Measurements from ENCODE around the gene RNF38. TPM values are rescaled to one million over a fixed set of nuclear protein-coding genes. Genes with fewer than 3 reads are reported as not detected.
"Not testable (repeated sequence)": the region's sequence is repeated elsewhere in the genome, so short reads cannot be mapped to it uniquely, and the experiment has no call there.

RNF38 gene
- polyA plus RNA-seq, 3 donors from 2014 or later = 8.3 to 24.1 (median 15.3) TPM

- no peaks in the 10 kb centered on the region for H3K9me3 Mint-ChIP-seq
- peak overlapping the region; percentile 2 to 80 (median 52) for H3K27ac Mint-ChIP-seq
- H3K36me3 Mint-ChIP-seq = peaks cover 18 to 56% (median 23%) of the 10 kb centered on the region in 3 donors
- no peaks in the 10 kb centered on the region for H3K27me3 Mint-ChIP-seq (ENCODE audit: low read depth in 3 of 3)
- H3K4me3 Mint-ChIP-seq = no peak overlapping the region
- no peak for DNase-seq
- peaks cover 2 to 7% of the 10 kb centered on the region in 2 donors for H3K4me1 Mint-ChIP-seq
Measured at GRCh38 chr9:36341936-36342577, 58.0 kb downstream of the RNF38 start.

- DNase-seq = no peak
- H3K27me3 Mint-ChIP-seq (ENCODE audit: low read depth in 3 of 3) = no peaks in the 10 kb centered on the region
- H3K36me3 Mint-ChIP-seq = peaks cover 13 to 46% (median 17%) of the 10 kb centered on the region in 3 donors
- peak overlapping the region in 4 of 6 donors; percentile 5 to 73 (median 60) for H3K27ac Mint-ChIP-seq
- H3K4me3 Mint-ChIP-seq = no peak overlapping the region
- no peaks in the 10 kb centered on the region for H3K9me3 Mint-ChIP-seq
- peaks cover 2 to 7% of the 10 kb centered on the region in 2 donors for H3K4me1 Mint-ChIP-seq
Measured at GRCh38 chr9:36337865-36338264, 62.2 kb downstream of the RNF38 start.

- DNase-seq = no peak
- H3K4me3 Mint-ChIP-seq = no peak overlapping the region
- peaks cover under 1 to 3% of the 10 kb centered on the region in 2 donors for H3K4me1 Mint-ChIP-seq
- no peaks in the 10 kb centered on the region for H3K9me3 Mint-ChIP-seq
- peaks cover 9 to 44% (median 14%) of the 10 kb centered on the region in 3 donors for H3K36me3 Mint-ChIP-seq
- no peaks in the 10 kb centered on the region for H3K27me3 Mint-ChIP-seq (ENCODE audit: low read depth in 3 of 3)
- H3K27ac Mint-ChIP-seq = peak overlapping the region in 2 of 6 donors; percentile 17 to 77
Measured at GRCh38 chr9:36337002-36337401, 63.1 kb downstream of the RNF38 start.

- Mint-ChIP-seq H3K27me3 (ENCODE audit: low read depth in 3 of 3) (no peaks in the 10 kb centered on the region), H3K4me1 (no peaks in the 10 kb centered on the region), H3K4me3 (no peak overlapping the region), H3K9me3 (no peaks in the 10 kb centered on the region), H3K36me3 (peaks cover 9 to 40% (median 10%) of the 10 kb centered on the region in 3 donors), H3K27ac (no peak overlapping the region)
- no peak for DNase-seq
Measured at GRCh38 chr9:36336131-36336907, 63.8 kb downstream of the RNF38 start.

- Mint-ChIP-seq H3K4me1 (no peaks in the 10 kb centered on the region), H3K9me3 (no peaks in the 10 kb centered on the region), H3K36me3 (peaks cover 2 to 9% (median 4%) of the 10 kb centered on the region in 3 donors), H3K27ac (peak overlapping the region in 2 of 6 donors; percentile 11 to 51), H3K4me3 (no peak overlapping the region), H3K27me3 (ENCODE audit: low read depth in 3 of 3) (peaks cover 0 to 2% (median 0%) of the 10 kb centered on the region in 3 donors)
- no peak for DNase-seq
Measured at GRCh38 chr9:36332006-36332405, 68.1 kb downstream of the RNF38 start.

- no peak overlapping the region for H3K27ac Mint-ChIP-seq
- peaks cover 0 to 3% of the 10 kb centered on the region in 2 donors for H3K4me1 Mint-ChIP-seq
- no peaks in the 10 kb centered on the region for H3K9me3 Mint-ChIP-seq
- H3K27me3 Mint-ChIP-seq (ENCODE audit: low read depth in 3 of 3) = peaks cover 0 to 6% (median 2%) of the 10 kb centered on the region in 3 donors
- H3K4me3 Mint-ChIP-seq = no peak overlapping the region
- H3K36me3 Mint-ChIP-seq = no peaks in the 10 kb centered on the region
- DNase-seq = peak; percentile 45 to 58 (median 49)
Measured at GRCh38 chr9:36328798-36329411, 71.2 kb downstream of the RNF38 start.

GRCh38 chr9:36325081-36325828, 74.8 kb downstream of the RNF38 start:
- H3K27ac Mint-ChIP-seq = no peak overlapping the region

GRCh38 chr9:36323926-36324325, 76.1 kb downstream of the RNF38 start:
- H3K27ac Mint-ChIP-seq = no peak overlapping the region
- DNase-seq = no peak

More at GRCh38 chr9:36325081-36325828, 74.8 kb downstream of the RNF38 start:
- Mint-ChIP-seq H3K36me3 (no peaks in the 10 kb centered on the region), H3K27me3 (ENCODE audit: low read depth in 3 of 3) (peaks cover 0 to 6% (median 5%) of the 10 kb centered on the region in 3 donors), H3K9me3 (no peaks in the 10 kb centered on the region), H3K4me3 (no peak overlapping the region), H3K4me1 (peaks cover 0 to 6% of the 10 kb centered on the region in 2 donors)
- DNase-seq = no peak

GRCh38 chr9:36322462-36322861, 77.6 kb downstream of the RNF38 start:
- no peaks in the 10 kb centered on the region for H3K36me3 Mint-ChIP-seq
- H3K9me3 Mint-ChIP-seq = no peaks in the 10 kb centered on the region
- peaks cover 0 to 10% (median 5%) of the 10 kb centered on the region in 3 donors for H3K27me3 Mint-ChIP-seq (ENCODE audit: low read depth in 3 of 3)
- no peak overlapping the region for H3K27ac Mint-ChIP-seq
- peaks cover 0 to 6% of the 10 kb centered on the region in 2 donors for H3K4me1 Mint-ChIP-seq
- DNase-seq = no peak
- H3K4me3 Mint-ChIP-seq = no peak overlapping the region

More at GRCh38 chr9:36323926-36324325, 76.1 kb downstream of the RNF38 start:
- Mint-ChIP-seq H3K4me1 (peaks cover 0 to 6% of the 10 kb centered on the region in 2 donors), H3K27me3 (ENCODE audit: low read depth in 3 of 3) (peaks cover 0 to 6% (median 5%) of the 10 kb centered on the region in 3 donors), H3K4me3 (no peak overlapping the region), H3K9me3 (no peaks in the 10 kb centered on the region), H3K36me3 (no peaks in the 10 kb centered on the region)

- H3K36me3 Mint-ChIP-seq; H3K27ac Mint-ChIP-seq; H3K27me3 Mint-ChIP-seq (ENCODE audit: low read depth in 3 of 3); H3K9me3 Mint-ChIP-seq; H3K4me3 Mint-ChIP-seq; DNase-seq; H3K4me1 Mint-ChIP-seq: not testable (repeated sequence)
Measured at GRCh38 chr9:36321903-36322302, 78.2 kb downstream of the RNF38 start.

GRCh38 chr9:36320466-36320865, 79.6 kb downstream of the RNF38 start:
- Mint-ChIP-seq H3K9me3 (no peaks in the 10 kb centered on the region), H3K27me3 (ENCODE audit: low read depth in 3 of 3) (peaks cover 0 to 6% (median 3%) of the 10 kb centered on the region in 3 donors), H3K36me3 (no peaks in the 10 kb centered on the region), H3K4me3 (no peak overlapping the region), H3K27ac (no peak overlapping the region), H3K4me1 (peaks cover 0 to 6% of the 10 kb centered on the region in 2 donors)
- no peak for DNase-seq

- H3K9me3 Mint-ChIP-seq = no peaks in the 10 kb centered on the region
- no peak for DNase-seq
- H3K36me3 Mint-ChIP-seq = no peaks in the 10 kb centered on the region
- peaks cover 0 to 6% of the 10 kb centered on the region in 2 donors for H3K4me1 Mint-ChIP-seq
- no peak overlapping the region for H3K4me3 Mint-ChIP-seq
- H3K27me3 Mint-ChIP-seq (ENCODE audit: low read depth in 3 of 3) = peaks cover 0 to 4% (median 3%) of the 10 kb centered on the region in 3 donors
- no peak overlapping the region for H3K27ac Mint-ChIP-seq
Measured at GRCh38 chr9:36319806-36320205, 80.3 kb downstream of the RNF38 start.

GRCh38 chr9:36319183-36319582, 80.9 kb downstream of the RNF38 start:
- H3K9me3 Mint-ChIP-seq = no peaks in the 10 kb centered on the region

More at GRCh38 chr9:36319183-36319582, 80.9 kb downstream of the RNF38 start:
- H3K4me1 Mint-ChIP-seq = peaks cover 0 to 6% of the 10 kb centered on the region in 2 donors
- peaks cover 0 to 4% (median 3%) of the 10 kb centered on the region in 3 donors for H3K27me3 Mint-ChIP-seq (ENCODE audit: low read depth in 3 of 3)
- no peak for DNase-seq
- no peaks in the 10 kb centered on the region for H3K36me3 Mint-ChIP-seq
- H3K4me3 Mint-ChIP-seq = no peak overlapping the region
- no peak overlapping the region for H3K27ac Mint-ChIP-seq

Data from immature natural killer cell (primary cell).